ENCODE data around the gene BLOC1S4. TPM values are rescaled to one million over a fixed set of nuclear protein-coding genes. Genes with fewer than 3 reads are reported as not detected.
A peak's percentile ranks its signal among the peaks of the same experiment; 100 is the strongest.

Gene BLOC1S4
- total RNA-seq, 2 donors from 2014 or later, result 15.9 to 16.7 TPM

DNA sequence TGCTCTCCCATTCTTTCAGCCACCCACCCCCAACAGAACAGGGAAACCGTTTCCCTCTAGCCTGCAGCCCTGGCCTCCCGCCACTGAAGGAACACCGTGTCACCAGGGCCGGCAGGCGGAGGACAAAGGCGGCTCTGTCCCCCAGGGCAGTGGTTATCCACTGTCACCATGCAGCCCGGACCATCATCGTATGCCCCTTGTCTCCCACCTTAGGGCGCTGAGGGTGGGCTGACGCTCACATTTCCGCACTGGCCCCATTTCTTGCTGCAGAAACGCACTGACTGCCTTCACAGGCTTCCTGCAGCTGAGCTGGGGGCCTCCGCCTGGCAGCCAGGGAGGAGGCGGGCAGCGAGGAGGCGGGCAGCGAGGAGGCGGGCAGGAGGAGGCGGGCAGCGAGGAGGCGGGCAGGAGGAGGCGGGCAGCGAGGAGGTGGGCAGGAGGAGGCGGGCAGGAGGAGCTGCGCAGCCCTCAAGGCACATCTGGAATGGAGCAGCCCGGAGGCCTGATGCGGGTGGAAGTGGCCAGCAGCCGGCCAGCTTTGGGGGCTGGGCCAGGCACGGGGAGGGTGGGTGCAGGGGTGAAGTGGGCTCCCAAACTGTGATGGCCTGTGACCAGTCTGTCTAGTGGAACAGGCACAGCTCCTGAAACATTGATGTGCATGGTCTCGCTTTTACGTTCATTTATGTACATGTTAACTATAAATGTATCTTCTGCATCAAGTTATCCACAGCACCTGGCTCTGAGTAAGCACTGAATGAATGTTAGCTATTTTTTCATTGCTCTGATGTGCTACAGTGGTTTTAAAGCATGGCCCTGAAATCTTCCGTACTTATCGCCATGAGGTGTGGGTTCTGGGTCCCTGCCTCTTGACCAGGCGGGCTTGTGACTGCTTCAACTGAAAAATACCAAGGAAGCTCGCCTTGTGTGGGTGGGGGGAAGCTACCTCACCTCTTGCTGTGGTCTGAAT lies 46.0 kb downstream of the BLOC1S4 start:
- H3K9me3 Mint-ChIP-seq, result no peaks in the 10 kb centered on the region
- H3K27ac Mint-ChIP-seq, result no peak overlapping the region
- H3K4me1 Mint-ChIP-seq (ENCODE audit: low read depth in 2 of 2), result no peaks in the 10 kb centered on the region
- DNase-seq (ENCODE audit: low spot score) (no peak), ATAC-seq (peak in 1 of 2 donors; percentile 61)
- H3K36me3 Mint-ChIP-seq, result no peaks in the 10 kb centered on the region
- H3K27me3 Mint-ChIP-seq, result no peaks in the 10 kb centered on the region
- H3K4me3 Mint-ChIP-seq, result no peak overlapping the region

DNA sequence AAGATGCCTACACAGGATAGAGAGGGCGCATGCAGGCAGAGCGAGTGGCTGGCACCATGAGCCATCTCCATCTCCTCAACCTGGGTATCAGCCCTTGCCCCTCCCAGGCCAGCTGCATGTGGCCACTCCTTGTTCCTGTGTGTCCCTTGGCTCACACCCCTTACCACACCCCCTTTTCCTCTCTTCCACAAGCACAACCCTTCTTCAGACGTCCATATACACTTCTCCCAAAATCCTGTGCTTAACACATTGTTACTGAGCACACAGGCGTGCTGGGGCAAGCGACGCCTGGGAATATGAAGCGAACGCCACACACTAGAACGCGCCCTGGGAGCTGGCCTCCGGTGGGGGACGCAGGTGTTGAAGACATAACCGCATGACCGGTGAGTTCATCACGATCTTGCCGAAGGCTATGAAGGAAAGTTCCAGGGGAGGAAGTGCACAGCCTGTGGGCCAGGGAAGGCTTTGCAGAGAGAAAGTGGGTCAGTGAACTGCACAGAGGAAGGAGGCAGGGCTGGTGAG lies 47.4 kb downstream of the BLOC1S4 start:
- H3K4me3 Mint-ChIP-seq, result no peak overlapping the region
- ATAC-seq (peak; percentile 19 to 20), DNase-seq (ENCODE audit: low spot score) (no peak)
- H3K9me3 Mint-ChIP-seq, result no peaks in the 10 kb centered on the region
- H3K4me1 Mint-ChIP-seq (ENCODE audit: low read depth in 2 of 2), result no peaks in the 10 kb centered on the region
- no peak overlapping the region for H3K27ac Mint-ChIP-seq
- H3K27me3 Mint-ChIP-seq, result no peaks in the 10 kb centered on the region
- no peaks in the 10 kb centered on the region for H3K36me3 Mint-ChIP-seq

DNA sequence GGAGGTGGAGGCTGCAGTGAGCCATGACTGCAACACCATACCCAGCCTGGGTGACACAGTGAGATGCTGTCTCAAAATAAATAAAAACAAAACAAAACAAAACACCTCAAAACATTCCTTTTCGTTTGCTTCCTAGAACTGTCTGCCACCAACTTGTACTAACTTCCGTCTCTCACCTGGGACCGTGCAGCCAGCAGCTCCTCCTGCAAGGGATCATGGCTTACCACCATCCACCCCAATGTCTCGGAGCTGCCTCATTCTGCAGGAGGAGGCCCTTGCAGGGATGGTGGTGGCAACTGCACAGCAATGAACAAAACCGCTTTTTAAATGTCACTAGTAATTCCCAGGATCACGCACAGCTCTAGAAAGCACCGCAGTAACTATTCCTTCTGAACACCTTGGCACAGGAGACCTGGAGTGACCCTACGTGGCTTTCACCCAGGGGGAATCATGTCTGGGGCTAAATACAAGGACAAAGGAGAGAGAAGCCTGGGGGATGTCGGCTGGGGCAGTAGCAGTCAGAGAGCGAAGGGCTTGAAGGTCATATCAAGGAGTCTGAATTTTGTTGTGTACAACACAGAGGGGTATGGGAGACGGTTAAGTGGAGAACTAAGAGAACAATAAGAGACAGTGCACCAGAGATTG lies 49.1 kb downstream of the BLOC1S4 start:
- H3K4me1 Mint-ChIP-seq (ENCODE audit: low read depth in 2 of 2), result no peaks in the 10 kb centered on the region
- no peak overlapping the region for H3K27ac Mint-ChIP-seq
- no peaks in the 10 kb centered on the region for H3K27me3 Mint-ChIP-seq
- no peaks in the 10 kb centered on the region for H3K9me3 Mint-ChIP-seq
- no peak for ATAC-seq
- no peaks in the 10 kb centered on the region for H3K36me3 Mint-ChIP-seq
- peak; percentile 22 for DNase-seq (ENCODE audit: low spot score)
- no peak overlapping the region for H3K4me3 Mint-ChIP-seq

DNA sequence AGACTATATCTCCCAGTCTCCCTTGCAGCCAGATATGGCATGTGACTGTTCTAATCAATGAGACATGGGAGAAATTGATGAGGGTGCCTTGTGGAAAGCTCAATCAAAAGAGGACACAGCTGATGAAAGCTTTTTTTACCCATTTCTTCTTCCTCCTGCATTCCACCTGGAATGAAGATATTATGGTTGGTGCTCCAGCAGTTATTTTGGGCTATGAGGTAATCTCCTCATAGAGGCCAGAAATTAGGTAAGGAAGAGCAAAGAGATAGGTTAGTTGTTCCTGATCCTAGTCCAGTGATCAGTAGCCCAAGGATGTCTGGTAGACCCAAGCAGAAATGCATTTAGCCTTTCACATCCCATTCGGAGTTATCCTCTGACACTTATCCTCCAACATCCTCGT lies 49.7 kb downstream of the BLOC1S4 start:
- no peaks in the 10 kb centered on the region for H3K9me3 Mint-ChIP-seq
- no peaks in the 10 kb centered on the region for H3K27me3 Mint-ChIP-seq
- ATAC-seq, result no peak
- no peaks in the 10 kb centered on the region for H3K36me3 Mint-ChIP-seq
- DNase-seq (ENCODE audit: low spot score), result no peak
- no peaks in the 10 kb centered on the region for H3K4me1 Mint-ChIP-seq (ENCODE audit: low read depth in 2 of 2)
- H3K27ac Mint-ChIP-seq, result no peak overlapping the region
- no peak overlapping the region for H3K4me3 Mint-ChIP-seq

Other genes with a start within 250 kb of the BLOC1S4 start
- not detected for gene PPP2R2C, start 243.6 kb upstream of the BLOC1S4 start, total RNA-seq
- 10 to 100 TPM; 23.8 to 30.7 TPM for gene MAN2B2, start 141.0 kb upstream of the BLOC1S4 start, total RNA-seq
- 100 to 1,000 TPM; 102 to 123 TPM for gene MRFAP1, start 75.5 kb upstream of the BLOC1S4 start, total RNA-seq
- 1 to 10 TPM; 4.5 to 5.1 TPM for gene S100P, start 22.3 kb upstream of the BLOC1S4 start, total RNA-seq
- gene MRFAP1L1, start 6.3 kb upstream of the BLOC1S4 start, total RNA-seq, result 10 to 100 TPM; 44.0 to 55.1 TPM
- gene KIAA0232, start 66.6 kb downstream of the BLOC1S4 start, total RNA-seq, result 10 to 100 TPM; 19.5 to 20.6 TPM
- 10 to 100 TPM; 37.3 to 56.9 TPM for gene TBC1D14, start 193.7 kb downstream of the BLOC1S4 start, total RNA-seq